Stimulated activated CD8-positive, alpha-beta memory T cell treated with anti-CD3 and anti-CD28 coated beads, Interleukin-4, amount 100 ng/mL, for 4 hours (primary cell): ENCODE measurements around the gene ZNF618.

Source experiments
- DNase-seq, 2 donors: peaks; one replicate each; pipeline ENCODE4 v3.0.0-alpha.2; 2020; ENCODE audit warnings: low read depth in 2 of 2, low spot score in 1 of 2

ZNF618 gene

GRCh38 chr9:113933671-113934070 lies 57.6 kb downstream of the ZNF618 start:
- no peak for DNase-seq

GRCh38 chr9:113934167-113934828 lies 58.2 kb downstream of the ZNF618 start:
- no peak for DNase-seq

- no peak for DNase-seq
Measured at GRCh38 chr9:113934829-113935676, 58.9 kb downstream of the ZNF618 start.

GRCh38 chr9:113935677-113936380 lies 59.7 kb downstream of the ZNF618 start:
- no peak for DNase-seq

- DNase-seq = no peak
Measured at GRCh38 chr9:113940077-113940476, 64.0 kb downstream of the ZNF618 start.

- no peak for DNase-seq
Measured at GRCh38 chr9:113941056-113941455, 64.9 kb downstream of the ZNF618 start.

- DNase-seq = no peak
Measured at GRCh38 chr9:113941526-113941925, 65.4 kb downstream of the ZNF618 start.

- no peak for DNase-seq
Measured at GRCh38 chr9:113943112-113944009, 67.3 kb downstream of the ZNF618 start.

- DNase-seq = no peak
Measured at GRCh38 chr9:113945784-113946183, 69.7 kb downstream of the ZNF618 start.

- no peak for DNase-seq
Measured at GRCh38 chr9:113946496-113947115, 70.5 kb downstream of the ZNF618 start.

- no peak for DNase-seq
Measured at GRCh38 chr9:113947941-113948340, 71.8 kb downstream of the ZNF618 start.

- no peak for DNase-seq
Measured at GRCh38 chr9:113948891-113949570, 72.9 kb downstream of the ZNF618 start.

GRCh38 chr9:113949571-113950078 lies 73.5 kb downstream of the ZNF618 start:
- no peak for DNase-seq

- no peak for DNase-seq
Measured at GRCh38 chr9:113950195-113951031, 74.3 kb downstream of the ZNF618 start.

- DNase-seq = no peak
Measured at GRCh38 chr9:113951032-113951372, 74.9 kb downstream of the ZNF618 start.

GRCh38 chr9:113952676-113953075 lies 76.6 kb downstream of the ZNF618 start:
- no peak for DNase-seq

GRCh38 chr9:113953531-113953930 lies 77.4 kb downstream of the ZNF618 start:
- no peak for DNase-seq

- DNase-seq = no peak
Measured at GRCh38 chr9:113954591-113954990, 78.5 kb downstream of the ZNF618 start.
